Measurements from ENCODE around the gene HS2ST1. TPM values are rescaled to one million over a fixed set of nuclear protein-coding genes. Genes with fewer than 3 reads are reported as not detected.

The HS2ST1 gene
- polyA plus RNA-seq, 1 donor (not counting 4 experiments of a cell fraction or from before 2014, with no cell fraction given) = 18.7 TPM

- peak; percentile 31 to 65 (median 62) for TF ChIP-seq CTCF (optimal IDR thresholded peaks at IDR 0.05 in 1 of 3, IDR thresholded peaks at IDR 0.05 in 1 of 3, conservative IDR thresholded peaks at IDR 0.05 in 1 of 3; ENCODE audit: extremely low read depth in 1 of 3, insufficient read depth in 2 of 3, low read length in 3 of 3)
- no peak for TF ChIP-seq EZH2 (IDR thresholded peaks at IDR 0.05; ENCODE audit: low read length)
- no peak overlapping the region for H3K9ac ChIP-seq (ENCODE audit: control insufficient read depth, extremely low read depth, insufficient read depth, low read length)
- no peak for FAIRE-seq
- no peak overlapping the region for H3K27ac ChIP-seq (ENCODE audit: control insufficient read depth, insufficient read depth, low read length)
- DNase-seq (ENCODE audit: low read depth, low spot score) = no peak
- no peaks in the 10 kb centered on the region for H3K4me1 ChIP-seq (ENCODE audit: control insufficient read depth, extremely low read depth, insufficient read depth, low read length)
- H3K27me3 ChIP-seq (ENCODE audit: control insufficient read depth, extremely low read depth, insufficient read depth, low read length) = no peaks in the 10 kb centered on the region
- no peaks in the 10 kb centered on the region for H3K36me3 ChIP-seq (ENCODE audit: control insufficient read depth in 2 of 2, extremely low read depth in 1 of 2, insufficient read depth in 2 of 2, low read length in 2 of 2)
- dilution Hi-C loops (cut with MboI; ENCODE audit: extremely low pct_ligation_motif_present, low sequenced_read_pairs) = no loop called here
- no peaks in the 10 kb centered on the region for H3K79me2 ChIP-seq (ENCODE audit: control insufficient read depth, insufficient read depth, low read length)
- no peaks in the 10 kb centered on the region for H4K20me1 ChIP-seq (ENCODE audit: control insufficient read depth, extremely low read depth, insufficient read depth, low read length)
- no peak overlapping the region for H3K4me2 ChIP-seq (ENCODE audit: control insufficient read depth, extremely low read depth, insufficient read depth, low read depth, low read length)
- H3K9me1 ChIP-seq (ENCODE audit: control insufficient read depth, extremely low read depth, insufficient read depth, low read length) = no peaks in the 10 kb centered on the region
- H2AFZ ChIP-seq (ENCODE audit: control insufficient read depth, low read length) = no peak overlapping the region
- H3K9me3 ChIP-seq (ENCODE audit: control insufficient read depth, low read depth, low read length) = no peaks in the 10 kb centered on the region
- no peak overlapping the region for H3K4me3 ChIP-seq (ENCODE audit: control insufficient read depth in 2 of 3, extremely low read depth in 1 of 3, insufficient read depth in 2 of 3, low read depth in 1 of 3, low read length in 3 of 3)
Measured at GRCh38 chr1:86965012-86965826, 50.8 kb downstream of the HS2ST1 start.

GRCh38 chr1:86965827-86966182 lies 51.4 kb downstream of the HS2ST1 start:
- H3K36me3 ChIP-seq (ENCODE audit: control insufficient read depth in 2 of 2, extremely low read depth in 1 of 2, insufficient read depth in 2 of 2, low read length in 2 of 2) = no peaks in the 10 kb centered on the region
- H3K79me2 ChIP-seq (ENCODE audit: control insufficient read depth, insufficient read depth, low read length) = no peaks in the 10 kb centered on the region
- H3K9me3 ChIP-seq (ENCODE audit: control insufficient read depth, low read depth, low read length) = no peaks in the 10 kb centered on the region
- no peaks in the 10 kb centered on the region for H3K9me1 ChIP-seq (ENCODE audit: control insufficient read depth, extremely low read depth, insufficient read depth, low read length)
- no peak overlapping the region for H2AFZ ChIP-seq (ENCODE audit: control insufficient read depth, low read length)
- H3K4me1 ChIP-seq (ENCODE audit: control insufficient read depth, extremely low read depth, insufficient read depth, low read length) = no peaks in the 10 kb centered on the region
- no peak overlapping the region for H3K9ac ChIP-seq (ENCODE audit: control insufficient read depth, extremely low read depth, insufficient read depth, low read length)
- H4K20me1 ChIP-seq (ENCODE audit: control insufficient read depth, extremely low read depth, insufficient read depth, low read length) = no peaks in the 10 kb centered on the region
- H3K4me3 ChIP-seq (ENCODE audit: control insufficient read depth in 2 of 3, extremely low read depth in 1 of 3, insufficient read depth in 2 of 3, low read depth in 1 of 3, low read length in 3 of 3) = no peak overlapping the region
- no peaks in the 10 kb centered on the region for H3K27me3 ChIP-seq (ENCODE audit: control insufficient read depth, extremely low read depth, insufficient read depth, low read length)
- H3K27ac ChIP-seq (ENCODE audit: control insufficient read depth, insufficient read depth, low read length) = no peak overlapping the region
- H3K4me2 ChIP-seq (ENCODE audit: control insufficient read depth, extremely low read depth, insufficient read depth, low read depth, low read length) = no peak overlapping the region
- no peak for FAIRE-seq
- TF ChIP-seq CTCF (optimal IDR thresholded peaks at IDR 0.05 in 1 of 3, IDR thresholded peaks at IDR 0.05 in 1 of 3, conservative IDR thresholded peaks at IDR 0.05 in 1 of 3; ENCODE audit: extremely low read depth in 1 of 3, insufficient read depth in 2 of 3, low read length in 3 of 3) (no peak), EZH2 (IDR thresholded peaks at IDR 0.05; ENCODE audit: low read length) (no peak)
- DNase-seq (ENCODE audit: low read depth, low spot score) = no peak
- dilution Hi-C loops (cut with MboI; ENCODE audit: extremely low pct_ligation_motif_present, low sequenced_read_pairs) = no loop called here

Data from keratinocyte (primary cell).